ENCODE data around the gene SOHLH2. TPM values are rescaled to one million over a fixed set of nuclear protein-coding genes. Genes with fewer than 3 reads are reported as not detected.
A peak's percentile ranks its signal among the peaks of the same experiment; 100 is the strongest.

SOHLH2 gene
- total RNA-seq, 4 donors from 2014 or later = not detected

DNA sequence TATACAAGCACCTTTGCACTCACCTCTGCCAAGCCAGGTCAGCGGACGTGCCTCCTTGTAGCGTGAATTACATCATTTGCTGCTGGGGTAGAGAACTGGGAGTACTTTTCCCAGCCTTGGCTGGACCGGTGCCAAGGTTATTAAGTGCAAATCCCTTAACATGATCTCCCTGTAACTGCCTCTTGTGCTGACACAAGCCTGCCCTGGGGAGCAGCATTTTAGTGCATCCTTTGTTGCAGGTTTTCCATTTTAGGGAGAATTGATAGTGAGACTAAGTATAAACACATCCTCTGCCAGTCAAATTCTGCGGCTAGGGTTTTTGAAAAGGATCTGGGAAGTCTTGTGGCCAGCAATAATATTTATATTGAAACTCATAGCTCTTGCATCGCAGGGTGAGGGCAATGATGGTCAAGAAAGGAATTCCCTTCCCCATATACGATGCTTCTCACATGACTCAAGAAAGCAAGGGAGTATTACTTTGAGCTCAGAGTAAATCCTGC, 50.5 kb downstream of the SOHLH2 start:
- intact Hi-C loops (cut with DNase I) = no loop called here
- TF ChIP-seq, protein P1, sequence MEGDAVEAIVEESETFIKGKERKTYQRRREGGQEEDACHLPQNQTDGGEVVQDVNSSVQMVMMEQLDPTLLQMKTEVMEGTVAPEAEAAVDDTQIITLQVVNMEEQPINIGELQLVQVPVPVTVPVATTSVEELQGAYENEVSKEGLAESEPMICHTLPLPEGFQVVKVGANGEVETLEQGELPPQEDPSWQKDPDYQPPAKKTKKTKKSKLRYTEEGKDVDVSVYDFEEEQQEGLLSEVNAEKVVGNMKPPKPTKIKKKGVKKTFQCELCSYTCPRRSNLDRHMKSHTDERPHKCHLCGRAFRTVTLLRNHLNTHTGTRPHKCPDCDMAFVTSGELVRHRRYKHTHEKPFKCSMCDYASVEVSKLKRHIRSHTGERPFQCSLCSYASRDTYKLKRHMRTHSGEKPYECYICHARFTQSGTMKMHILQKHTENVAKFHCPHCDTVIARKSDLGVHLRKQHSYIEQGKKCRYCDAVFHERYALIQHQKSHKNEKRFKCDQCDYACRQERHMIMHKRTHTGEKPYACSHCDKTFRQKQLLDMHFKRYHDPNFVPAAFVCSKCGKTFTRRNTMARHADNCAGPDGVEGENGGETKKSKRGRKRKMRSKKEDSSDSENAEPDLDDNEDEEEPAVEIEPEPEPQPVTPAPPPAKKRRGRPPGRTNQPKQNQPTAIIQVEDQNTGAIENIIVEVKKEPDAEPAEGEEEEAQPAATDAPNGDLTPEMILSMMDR (IDR thresholded peaks at IDR 0.05) = no peak
- TF ChIP-seq POLR2A (IDR thresholded peaks at IDR 0.05; ENCODE audit: low read depth) (no peak), POLR2AphosphoS5 (IDR thresholded peaks at IDR 0.05) (peak; percentile 28 to 43), EP300 (IDR thresholded peaks at IDR 0.05) (no peak)
- DNase-seq (ENCODE audit: extremely low spot score) = peak; percentile 91
- H3K4me3 ChIP-seq = no peak overlapping the region
- peaks cover 0 to 19% (median 16%) of the 10 kb centered on the region in 4 donors for H3K4me1 ChIP-seq
- no peaks in the 10 kb centered on the region for H3K36me3 ChIP-seq
- H3K27ac ChIP-seq (replicated peaks in 1 of 4) = peak overlapping the region in 2 of 4 donors; percentile 29 to 45
- WGBS = 36% methylated on average over 7 of the region's 7 CpGs
- H3K27me3 ChIP-seq = no peaks in the 10 kb centered on the region
- H3K9me3 ChIP-seq = no peaks in the 10 kb centered on the region

DNA sequence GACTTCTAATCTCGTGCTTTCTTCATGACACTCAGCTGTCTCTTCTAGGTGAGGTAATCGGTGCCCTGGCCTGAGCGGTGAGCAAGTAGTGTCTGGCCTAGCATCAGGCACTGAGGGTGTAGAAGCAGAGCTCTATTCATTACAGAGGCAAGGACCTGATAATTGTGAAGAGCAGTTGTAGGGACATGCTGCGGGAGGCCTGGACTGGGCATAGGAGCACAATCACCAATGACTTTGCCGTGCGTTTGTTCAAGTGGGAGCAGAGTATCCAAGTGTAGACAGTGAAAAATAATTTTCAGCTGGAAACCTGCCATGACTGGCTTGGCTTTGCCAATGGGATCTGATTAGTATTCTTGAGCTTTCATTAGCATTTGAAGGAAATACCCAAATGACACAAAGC, 51.1 kb downstream of the SOHLH2 start:
- intact Hi-C loops (cut with DNase I) = no loop called here
- WGBS = 69% methylated on average over 6 of the region's 6 CpGs

GRCh38 chr13:36160297-36160696, 54.1 kb downstream of the SOHLH2 start:
- H3K4me3 ChIP-seq = no peak overlapping the region
- 95% methylated on average over 4 of the region's 4 CpGs for WGBS
- H3K9me3 ChIP-seq = no peaks in the 10 kb centered on the region
- peaks cover 0 to 19% (median 16%) of the 10 kb centered on the region in 4 donors for H3K4me1 ChIP-seq
- H3K36me3 ChIP-seq = no peaks in the 10 kb centered on the region
- TF ChIP-seq EP300 (IDR thresholded peaks at IDR 0.05) (no peak), POLR2A (IDR thresholded peaks at IDR 0.05; ENCODE audit: low read depth) (no peak), POLR2AphosphoS5 (IDR thresholded peaks at IDR 0.05) (no peak)
- TF ChIP-seq, protein P1 (IDR thresholded peaks at IDR 0.05) = no peak
- DNase-seq (ENCODE audit: extremely low spot score) = no peak
- intact Hi-C loops (cut with DNase I) = no loop called here
- no peak overlapping the region for H3K27ac ChIP-seq (replicated peaks in 1 of 4)
- H3K27me3 ChIP-seq = no peaks in the 10 kb centered on the region

More for the DNA sequence above, 51.1 kb downstream of the SOHLH2 start:
- Histone ChIP-seq H3K27ac (replicated peaks in 1 of 4) (peak overlapping the region in 2 of 4 donors; percentile 29 to 45), H3K36me3 (no peaks in the 10 kb centered on the region), H3K9me3 (no peaks in the 10 kb centered on the region), H3K4me3 (no peak overlapping the region), H3K27me3 (no peaks in the 10 kb centered on the region), H3K4me1 (peaks cover 0 to 19% (median 16%) of the 10 kb centered on the region in 4 donors)
- DNase-seq (ENCODE audit: extremely low spot score) = peak; percentile 84
- TF ChIP-seq, protein P1 (IDR thresholded peaks at IDR 0.05) = no peak
- no peak for TF ChIP-seq POLR2A (IDR thresholded peaks at IDR 0.05; ENCODE audit: low read depth)
- no peak for TF ChIP-seq POLR2AphosphoS5 (IDR thresholded peaks at IDR 0.05)
- no peak for TF ChIP-seq EP300 (IDR thresholded peaks at IDR 0.05)

DNA sequence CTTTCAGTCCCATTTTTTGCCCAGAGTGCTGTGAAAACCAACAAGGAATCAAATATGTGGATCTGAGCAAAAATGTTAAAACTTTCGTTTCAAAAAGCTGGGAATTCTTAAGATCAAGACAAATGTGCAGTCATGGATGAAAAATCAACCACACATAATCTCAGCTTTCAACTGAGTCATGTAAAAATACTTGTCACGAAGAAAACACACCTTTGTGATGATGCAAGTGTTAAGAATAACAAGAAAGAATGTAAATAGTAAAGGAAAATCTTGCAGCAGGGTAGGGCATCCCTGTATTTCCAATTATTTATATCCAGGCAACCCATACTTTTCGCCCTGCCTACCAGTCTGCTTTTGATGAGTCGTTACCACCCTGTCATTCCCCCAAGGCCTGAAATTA, 55.7 kb downstream of the SOHLH2 start:
- Histone ChIP-seq H3K27ac (replicated peaks in 1 of 4) (no peak overlapping the region), H3K9me3 (no peaks in the 10 kb centered on the region), H3K27me3 (no peaks in the 10 kb centered on the region), H3K4me3 (no peak overlapping the region), H3K36me3 (no peaks in the 10 kb centered on the region), H3K4me1 (peaks cover 0 to 18% (median 15%) of the 10 kb centered on the region in 4 donors)
- 68% methylated on average over 4 of the region's 4 CpGs for WGBS
- no peak for DNase-seq (ENCODE audit: extremely low spot score)
- no peak for TF ChIP-seq POLR2A (IDR thresholded peaks at IDR 0.05; ENCODE audit: low read depth)
- no peak for TF ChIP-seq EP300 (IDR thresholded peaks at IDR 0.05)
- no peak for TF ChIP-seq POLR2AphosphoS5 (IDR thresholded peaks at IDR 0.05)
- TF ChIP-seq, protein P1 (IDR thresholded peaks at IDR 0.05) = no peak
- intact Hi-C loops (cut with DNase I) = no loop called here

DNA sequence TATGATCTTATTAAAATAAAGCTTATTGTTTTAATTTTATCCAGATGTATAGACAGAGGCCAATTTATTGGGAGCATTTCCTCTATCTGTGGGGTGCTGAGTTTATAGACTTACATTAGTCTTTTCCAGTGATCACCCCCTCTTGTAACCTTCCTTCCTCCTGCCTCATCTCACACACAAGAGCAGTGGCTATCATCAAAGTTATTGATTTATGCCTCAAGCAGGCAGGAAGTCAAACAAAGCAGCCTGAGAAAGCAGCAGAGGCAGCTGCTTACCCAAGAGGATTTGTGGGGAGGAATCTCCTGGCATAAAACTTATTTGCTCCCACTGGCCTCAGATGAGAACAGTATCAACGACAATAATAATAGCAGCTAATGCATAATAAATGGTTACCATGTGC, 56.9 kb downstream of the SOHLH2 start:
- WGBS = 67% methylated on average over 1 of the region's 1 CpG
- H3K36me3 ChIP-seq = no peaks in the 10 kb centered on the region
- H3K9me3 ChIP-seq = no peaks in the 10 kb centered on the region
- H3K27me3 ChIP-seq = no peaks in the 10 kb centered on the region
- H3K4me1 ChIP-seq = peaks cover 0 to 10% (median 9%) of the 10 kb centered on the region in 4 donors
- TF ChIP-seq POLR2AphosphoS5 (IDR thresholded peaks at IDR 0.05) = no peak
- no peak for TF ChIP-seq EP300 (IDR thresholded peaks at IDR 0.05)
- no peak for TF ChIP-seq POLR2A (IDR thresholded peaks at IDR 0.05; ENCODE audit: low read depth)
- TF ChIP-seq, protein P1 (IDR thresholded peaks at IDR 0.05) = no peak
- H3K27ac ChIP-seq (replicated peaks in 1 of 4) = no peak overlapping the region
- DNase-seq (ENCODE audit: extremely low spot score) = no peak
- intact Hi-C loops (cut with DNase I) = no loop called here
- H3K4me3 ChIP-seq = no peak overlapping the region
